Progenitor cell of endocrine pancreas (in vitro differentiated cells): ENCODE results near the gene MAL. TPM values are rescaled to one million over a fixed set of nuclear protein-coding genes. Genes with fewer than 3 reads are reported as not detected.

Experiments
- DNase-seq: peaks from one replicate; pipeline ENCODE4 v3.0.0; 2021; ENCODE audit warnings: low spot score; ENCODE audit not compliant: unreplicated experiment
- H3K27ac Mint-ChIP-seq: 2 replicates; pipeline ENCODE4 v1.8.0; 2021; ENCODE audit warnings: mild to moderate bottlenecking, moderate library complexity, mixed read lengths
- H3K27me3 Mint-ChIP-seq: 2 replicates; pipeline ENCODE4 v1.8.0; 2021; ENCODE audit warnings: mixed read lengths
- H3K36me3 Mint-ChIP-seq: 2 replicates; pipeline ENCODE4 v1.8.0; 2022; ENCODE audit warnings: mixed read lengths; ENCODE audit not compliant: insufficient read depth
- H3K4me1 Mint-ChIP-seq: 2 replicates; pipeline ENCODE4 v1.8.0; 2021; ENCODE audit warnings: low read depth, mixed read lengths
- H3K4me3 Mint-ChIP-seq: 2 replicates; pipeline ENCODE4 v1.8.0; 2021; ENCODE audit warnings: low read depth, mild to moderate bottlenecking, moderate library complexity, mixed read lengths
- H3K9me3 Mint-ChIP-seq: 2 replicates; pipeline ENCODE4 v1.8.0; 2021; ENCODE audit warnings: low read depth, mixed read lengths
- total RNA-seq: library from RNA; stranded (reverse); gene quantifications from 2 replicates; pipeline ENCODE4 v1.2.1, GENCODE V29; 2021
- TF ChIP-seq, protein P1 (sequence below): fragments of 200-600 bp; sonication (generic); IDR thresholded peaks from one replicate; pipeline ENCODE4 v1.5.0; 2021; ENCODE audit warnings: antibody characterized with exemption, mild to moderate bottlenecking; ENCODE audit not compliant: unreplicated experiment

Gene MAL
- total RNA-seq, 1 donor from 2014 or later = not detected

DNA sequence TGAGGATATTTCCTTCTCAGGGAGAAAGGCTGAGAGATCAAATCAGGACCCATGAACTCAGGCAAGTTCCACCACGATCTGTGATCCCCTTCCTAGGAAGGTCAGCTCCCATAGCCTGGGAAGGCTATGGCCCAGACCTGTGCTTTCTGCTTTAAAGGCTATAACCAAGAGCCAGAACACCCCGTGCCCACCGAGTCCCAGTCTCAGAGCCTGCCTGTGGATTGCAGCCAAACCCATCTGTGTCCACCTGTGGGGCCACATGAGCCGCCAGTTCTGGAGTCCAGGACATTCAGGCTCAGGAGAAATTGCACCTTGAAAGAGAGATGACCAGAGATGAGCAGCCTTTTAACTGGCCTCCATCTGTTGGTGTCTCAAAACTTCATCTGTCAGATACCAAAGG, 46.9 kb downstream of the MAL start:
- H3K27me3 Mint-ChIP-seq = peaks cover 9% of the 10 kb centered on the region
- no peaks in the 10 kb centered on the region for H3K36me3 Mint-ChIP-seq
- TF ChIP-seq, protein P1, sequence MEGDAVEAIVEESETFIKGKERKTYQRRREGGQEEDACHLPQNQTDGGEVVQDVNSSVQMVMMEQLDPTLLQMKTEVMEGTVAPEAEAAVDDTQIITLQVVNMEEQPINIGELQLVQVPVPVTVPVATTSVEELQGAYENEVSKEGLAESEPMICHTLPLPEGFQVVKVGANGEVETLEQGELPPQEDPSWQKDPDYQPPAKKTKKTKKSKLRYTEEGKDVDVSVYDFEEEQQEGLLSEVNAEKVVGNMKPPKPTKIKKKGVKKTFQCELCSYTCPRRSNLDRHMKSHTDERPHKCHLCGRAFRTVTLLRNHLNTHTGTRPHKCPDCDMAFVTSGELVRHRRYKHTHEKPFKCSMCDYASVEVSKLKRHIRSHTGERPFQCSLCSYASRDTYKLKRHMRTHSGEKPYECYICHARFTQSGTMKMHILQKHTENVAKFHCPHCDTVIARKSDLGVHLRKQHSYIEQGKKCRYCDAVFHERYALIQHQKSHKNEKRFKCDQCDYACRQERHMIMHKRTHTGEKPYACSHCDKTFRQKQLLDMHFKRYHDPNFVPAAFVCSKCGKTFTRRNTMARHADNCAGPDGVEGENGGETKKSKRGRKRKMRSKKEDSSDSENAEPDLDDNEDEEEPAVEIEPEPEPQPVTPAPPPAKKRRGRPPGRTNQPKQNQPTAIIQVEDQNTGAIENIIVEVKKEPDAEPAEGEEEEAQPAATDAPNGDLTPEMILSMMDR = no peak
- H3K4me3 Mint-ChIP-seq = no peak overlapping the region
- H3K27ac Mint-ChIP-seq = no peak overlapping the region
- no peak for DNase-seq
- H3K9me3 Mint-ChIP-seq = no peaks in the 10 kb centered on the region
- H3K4me1 Mint-ChIP-seq = peaks cover 2% of the 10 kb centered on the region

DNA sequence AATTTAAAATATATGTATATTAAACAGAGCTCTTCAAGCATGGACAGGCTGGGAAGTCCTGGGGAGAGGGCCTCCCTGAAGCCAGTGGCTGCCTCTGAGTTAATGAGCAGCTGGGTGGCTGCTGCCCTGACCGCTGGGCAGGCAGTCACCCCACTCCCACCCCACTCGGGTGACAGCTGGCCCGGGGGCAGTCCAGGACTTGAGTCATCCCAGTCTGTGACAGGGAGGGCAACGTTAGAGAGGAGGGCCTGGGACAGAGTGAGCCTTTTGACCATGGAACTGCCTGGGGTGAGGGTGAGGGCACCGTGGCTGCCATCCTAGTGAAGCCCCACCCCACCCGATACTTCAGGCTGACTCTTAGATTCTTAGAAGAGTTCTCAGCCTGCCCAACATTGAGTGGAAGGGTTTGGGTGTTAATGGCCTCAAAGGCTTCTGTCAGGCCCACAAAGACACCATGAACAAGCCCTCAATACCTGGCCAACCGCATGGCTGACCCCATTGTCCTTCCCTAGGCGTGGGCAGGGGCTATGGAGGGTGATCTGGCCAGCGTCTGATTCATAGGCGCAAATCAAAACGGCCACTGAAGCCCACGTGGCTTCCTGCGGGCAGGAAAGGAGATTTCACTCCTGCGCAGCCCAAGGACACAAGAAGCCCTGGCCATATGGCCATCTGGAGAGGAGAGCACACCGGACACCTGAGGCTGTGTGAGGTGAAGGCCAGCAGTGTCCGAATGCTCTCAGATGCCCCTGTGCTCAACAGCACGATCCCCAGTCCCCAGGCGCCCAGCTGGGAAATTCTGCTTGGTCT, 48.6 kb downstream of the MAL start:
- H3K36me3 Mint-ChIP-seq = no peaks in the 10 kb centered on the region
- TF ChIP-seq, protein P1 = no peak
- H3K27me3 Mint-ChIP-seq = peaks cover 18% of the 10 kb centered on the region
- no peak overlapping the region for H3K27ac Mint-ChIP-seq
- H3K4me1 Mint-ChIP-seq = peaks cover 9% of the 10 kb centered on the region
- DNase-seq = no peak
- no peak overlapping the region for H3K4me3 Mint-ChIP-seq
- H3K9me3 Mint-ChIP-seq = no peaks in the 10 kb centered on the region

DNA sequence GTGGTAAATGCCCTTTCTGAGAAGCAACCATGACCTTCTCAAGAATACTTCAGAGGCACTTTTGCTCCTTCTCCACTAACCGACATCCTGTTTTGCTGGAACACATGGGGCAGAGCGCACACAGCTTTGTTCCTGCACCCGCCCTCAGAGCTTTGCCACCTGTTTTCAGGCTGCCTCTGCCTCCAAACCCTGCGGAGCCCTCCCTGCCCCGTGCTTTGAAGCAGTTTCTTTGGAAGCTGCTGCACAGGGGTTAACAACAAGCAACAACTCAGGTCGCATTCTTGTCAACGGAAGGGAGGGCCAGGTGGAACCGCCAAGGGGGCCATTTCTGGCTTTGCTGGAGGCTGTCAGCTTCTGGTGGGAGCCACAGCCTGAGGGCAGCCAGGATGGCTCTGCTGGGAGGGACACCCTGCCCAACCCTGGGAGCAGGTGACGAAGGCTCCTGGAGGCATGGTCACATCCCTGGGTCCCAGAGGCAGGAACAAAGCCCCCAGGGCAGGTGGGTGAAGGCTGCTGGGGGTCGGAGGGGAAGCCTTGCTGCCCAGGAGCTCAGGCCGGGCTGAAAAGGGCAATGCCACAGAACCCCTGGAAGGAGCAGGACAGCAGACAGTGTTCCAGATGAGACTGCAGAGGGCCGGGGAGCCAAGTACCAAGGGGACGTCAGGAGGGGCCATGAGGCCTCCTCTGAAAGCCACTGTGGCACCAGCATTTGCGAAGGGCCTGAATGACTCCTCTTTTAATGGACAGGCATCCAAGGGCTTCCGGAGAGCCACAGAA, 49.3 kb downstream of the MAL start:
- Mint-ChIP-seq H3K9me3 (no peaks in the 10 kb centered on the region), H3K36me3 (no peaks in the 10 kb centered on the region), H3K27me3 (peaks cover 21% of the 10 kb centered on the region), H3K4me1 (peaks cover 9% of the 10 kb centered on the region), H3K4me3 (no peak overlapping the region), H3K27ac (no peak overlapping the region)
- no peak for DNase-seq
- TF ChIP-seq, protein P1 = no peak

DNA sequence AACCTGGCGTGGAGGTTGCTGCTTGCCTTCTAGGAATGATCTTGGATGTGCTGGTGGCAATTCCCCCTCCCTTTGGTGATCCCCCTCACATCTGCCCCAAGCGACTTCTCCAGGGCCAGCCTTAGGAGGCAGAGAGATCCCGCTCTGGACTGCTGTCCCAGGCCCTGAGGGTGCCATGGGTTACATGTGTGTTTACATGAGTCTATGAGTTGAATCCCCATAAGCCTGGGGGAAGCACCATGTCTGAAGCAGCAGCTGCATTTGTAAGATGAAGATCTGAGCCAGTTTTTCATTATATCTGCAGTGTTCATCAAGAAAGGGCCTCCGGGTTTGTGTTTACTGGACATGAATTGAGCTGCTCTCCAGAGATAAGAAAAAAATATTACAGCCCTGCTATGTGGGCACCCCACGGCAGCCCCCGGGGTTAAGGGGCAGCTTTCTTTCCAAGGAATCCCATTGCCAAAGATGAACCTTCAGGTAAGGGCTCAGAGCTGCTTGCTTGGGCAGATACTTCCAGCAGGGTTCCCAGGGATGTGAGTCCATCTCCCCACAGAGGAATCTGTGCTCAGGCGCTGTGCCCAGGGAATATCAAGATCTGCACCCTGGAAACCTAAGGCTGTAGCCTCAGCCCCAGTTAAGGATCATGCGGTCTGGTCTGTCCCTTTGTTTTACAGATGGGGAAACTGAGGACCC, 50.1 kb downstream of the MAL start:
- no peaks in the 10 kb centered on the region for H3K9me3 Mint-ChIP-seq
- no peaks in the 10 kb centered on the region for H3K36me3 Mint-ChIP-seq
- H3K4me3 Mint-ChIP-seq = no peak overlapping the region
- H3K27me3 Mint-ChIP-seq = peaks cover 23% of the 10 kb centered on the region
- no peak overlapping the region for H3K27ac Mint-ChIP-seq
- TF ChIP-seq, protein P1 = no peak
- no peak for DNase-seq
- H3K4me1 Mint-ChIP-seq = peaks cover 9% of the 10 kb centered on the region
